Brain pericyte (primary cell): ENCODE data around the gene NEMP1.

ENCODE experiments used
- DNase-seq: peaks from one replicate; pipeline ENCODE4 v3.0.0-alpha.2; 2012; ENCODE audit warnings: low read depth, low spot score

NEMP1 gene

GRCh38 chr12:57107456-57108155 is 29.0 kb upstream of the NEMP1 start:
- no peak for DNase-seq

GRCh38 chr12:57106021-57106708 is 27.6 kb upstream of the NEMP1 start:
- DNase-seq: no peak

GRCh38 chr12:57105011-57105753 is 26.6 kb upstream of the NEMP1 start:
- DNase-seq: no peak

- DNase-seq: no peak
These were observed 25.8 kb upstream of the NEMP1 start for GRCh38 chr12:57104292-57104910.

- DNase-seq: no peak
These were observed 25.3 kb upstream of the NEMP1 start for GRCh38 chr12:57103856-57104255.

- DNase-seq: no peak
These were observed 23.5 kb upstream of the NEMP1 start for GRCh38 chr12:57101892-57102695.

GRCh38 chr12:57099766-57100165 is 21.2 kb upstream of the NEMP1 start:
- no peak for DNase-seq

- no peak for DNase-seq
These were observed 20.6 kb upstream of the NEMP1 start for GRCh38 chr12:57099047-57099714.

- no peak for DNase-seq
These were observed 20.0 kb upstream of the NEMP1 start for GRCh38 chr12:57098546-57098945.

- DNase-seq: no peak
These were observed 18.9 kb upstream of the NEMP1 start for GRCh38 chr12:57097554-57097835.

- no peak for DNase-seq
These were observed 18.4 kb upstream of the NEMP1 start for GRCh38 chr12:57096748-57097553.

- no peak for DNase-seq
These were observed 17.5 kb upstream of the NEMP1 start for GRCh38 chr12:57096099-57096572.

- DNase-seq: no peak
These were observed 16.8 kb upstream of the NEMP1 start for GRCh38 chr12:57095440-57095839.

- no peak for DNase-seq
These were observed 15.9 kb upstream of the NEMP1 start for GRCh38 chr12:57094208-57095160.

- no peak for DNase-seq
These were observed 15.0 kb upstream of the NEMP1 start for GRCh38 chr12:57093415-57094207.

- no peak for DNase-seq
These were observed 14.4 kb upstream of the NEMP1 start for GRCh38 chr12:57092876-57093414.

- DNase-seq: no peak
These were observed 13.9 kb upstream of the NEMP1 start for GRCh38 chr12:57092529-57092862.
